Measurements from ENCODE around the gene MTHFS. TPM values are rescaled to one million over a fixed set of nuclear protein-coding genes. Genes with fewer than 3 reads are reported as not detected.
A peak's percentile ranks its signal among the peaks of the same experiment; 100 is the strongest.
"Not testable (repeated sequence)": the region's sequence is repeated elsewhere in the genome, so short reads cannot be mapped to it uniquely, and the experiment has no call there.

MTHFS gene
- total and polyA plus RNA-seq, 7 donors = 6.9 to 59.9 (median 31.0) TPM

DNA sequence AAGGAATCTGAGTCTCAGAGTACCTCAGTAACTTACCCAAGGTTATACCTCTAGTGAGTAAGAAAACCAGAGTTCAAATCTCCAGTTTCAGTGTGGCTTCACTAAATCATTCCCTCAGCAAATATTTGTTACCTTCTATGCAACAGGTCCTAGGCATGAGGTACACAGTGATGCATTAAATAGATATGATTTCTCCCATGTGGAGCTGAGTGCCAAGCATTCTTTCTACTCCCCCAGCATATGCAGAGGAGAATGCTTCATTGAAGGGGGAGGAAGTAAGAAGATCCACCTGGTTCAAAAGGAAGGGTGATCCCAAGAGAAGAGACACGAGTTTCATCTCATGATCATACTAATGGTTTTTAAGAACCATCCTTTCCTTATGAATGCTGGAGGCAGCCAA, 6.8 kb upstream of the MTHFS start:
- no peak overlapping the region for H3K27ac ChIP-seq
- H3K4me3 ChIP-seq = no peak overlapping the region
- no peaks in the 10 kb centered on the region for H3K36me3 ChIP-seq
- intact Hi-C loops (cut with DNase I) = no loop called here
- DNase-seq = no peak
- no peaks in the 10 kb centered on the region for H3K4me1 ChIP-seq
- 74 to 98% methylated on average over 1 of the region's 1 CpG for WGBS, 2 donors
- TF ChIP-seq, protein P1, sequence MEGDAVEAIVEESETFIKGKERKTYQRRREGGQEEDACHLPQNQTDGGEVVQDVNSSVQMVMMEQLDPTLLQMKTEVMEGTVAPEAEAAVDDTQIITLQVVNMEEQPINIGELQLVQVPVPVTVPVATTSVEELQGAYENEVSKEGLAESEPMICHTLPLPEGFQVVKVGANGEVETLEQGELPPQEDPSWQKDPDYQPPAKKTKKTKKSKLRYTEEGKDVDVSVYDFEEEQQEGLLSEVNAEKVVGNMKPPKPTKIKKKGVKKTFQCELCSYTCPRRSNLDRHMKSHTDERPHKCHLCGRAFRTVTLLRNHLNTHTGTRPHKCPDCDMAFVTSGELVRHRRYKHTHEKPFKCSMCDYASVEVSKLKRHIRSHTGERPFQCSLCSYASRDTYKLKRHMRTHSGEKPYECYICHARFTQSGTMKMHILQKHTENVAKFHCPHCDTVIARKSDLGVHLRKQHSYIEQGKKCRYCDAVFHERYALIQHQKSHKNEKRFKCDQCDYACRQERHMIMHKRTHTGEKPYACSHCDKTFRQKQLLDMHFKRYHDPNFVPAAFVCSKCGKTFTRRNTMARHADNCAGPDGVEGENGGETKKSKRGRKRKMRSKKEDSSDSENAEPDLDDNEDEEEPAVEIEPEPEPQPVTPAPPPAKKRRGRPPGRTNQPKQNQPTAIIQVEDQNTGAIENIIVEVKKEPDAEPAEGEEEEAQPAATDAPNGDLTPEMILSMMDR (IDR thresholded peaks at IDR 0.05) = no peak
- no peak for TF ChIP-seq POLR2AphosphoS5 (IDR thresholded peaks at IDR 0.05)
- no peak for TF ChIP-seq EP300 (IDR thresholded peaks at IDR 0.05)
- no peak for TF ChIP-seq POLR2A (IDR thresholded peaks at IDR 0.05)
- H3K9me3 ChIP-seq = no peaks in the 10 kb centered on the region
- H3K27me3 ChIP-seq = no peaks in the 10 kb centered on the region

DNA sequence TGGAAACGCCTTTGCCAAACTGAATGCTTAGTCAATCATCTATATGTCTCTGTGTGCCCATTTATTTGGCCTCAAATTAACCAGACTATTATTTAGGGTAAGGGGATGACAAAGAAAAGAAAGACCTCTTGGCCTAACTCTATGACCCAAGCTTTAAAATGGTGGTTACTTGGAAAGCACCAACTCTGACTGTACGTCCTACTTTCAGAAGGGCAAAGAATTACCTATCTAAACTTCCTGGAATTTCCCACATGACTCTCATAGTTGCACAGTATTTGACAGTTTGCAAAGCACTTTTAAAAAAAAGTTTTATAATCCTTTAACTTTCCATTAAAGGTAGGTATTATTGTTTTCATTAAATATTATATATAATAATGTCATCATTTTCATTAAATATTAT, 6.3 kb upstream of the MTHFS start:
- no peak for DNase-seq
- intact Hi-C loops (cut with DNase I) = no loop called here
- no peak for TF ChIP-seq EP300 (IDR thresholded peaks at IDR 0.05)
- TF ChIP-seq, protein P1 (IDR thresholded peaks at IDR 0.05) = no peak
- TF ChIP-seq POLR2AphosphoS5 (IDR thresholded peaks at IDR 0.05) = no peak
- TF ChIP-seq POLR2A (IDR thresholded peaks at IDR 0.05) = no peak
- Histone ChIP-seq H3K27me3 (no peaks in the 10 kb centered on the region), H3K4me1 (no peaks in the 10 kb centered on the region), H3K27ac (no peak overlapping the region), H3K4me3 (no peak overlapping the region), H3K36me3 (no peaks in the 10 kb centered on the region), H3K9me3 (no peaks in the 10 kb centered on the region)
- 84 to 89% methylated on average over 2 of the region's 2 CpGs for WGBS, 2 donors

DNA sequence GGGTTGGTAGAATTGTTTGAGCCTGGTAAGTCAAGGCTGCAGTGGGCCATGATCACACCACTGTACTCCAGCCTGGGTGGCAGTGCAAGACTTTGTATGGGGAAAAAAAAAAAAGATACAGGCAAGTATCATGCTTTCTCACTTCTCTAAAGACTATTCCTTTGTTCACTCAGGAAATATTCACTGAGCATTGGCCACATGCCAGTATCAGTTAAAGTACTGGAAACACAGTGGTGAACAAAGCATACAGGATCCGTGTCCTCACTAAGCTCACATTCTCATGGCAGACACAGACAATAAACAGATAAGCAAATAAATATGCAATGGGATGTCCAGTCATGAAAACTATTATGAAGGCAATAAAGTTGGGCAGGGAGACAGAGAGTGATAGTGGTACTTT, 5.1 kb upstream of the MTHFS start:
- H3K36me3 ChIP-seq = no peaks in the 10 kb centered on the region
- intact Hi-C loops (cut with DNase I) = no loop called here
- no peak for DNase-seq
- H3K27me3 ChIP-seq = no peaks in the 10 kb centered on the region
- no peaks in the 10 kb centered on the region for H3K9me3 ChIP-seq
- no peak overlapping the region for H3K27ac ChIP-seq
- H3K4me3 ChIP-seq = no peak overlapping the region
- peaks cover 0 to 6% (median 3%) of the 10 kb centered on the region in 4 donors for H3K4me1 ChIP-seq
- no peak for TF ChIP-seq EP300 (IDR thresholded peaks at IDR 0.05)
- no peak for TF ChIP-seq POLR2A (IDR thresholded peaks at IDR 0.05)
- TF ChIP-seq POLR2AphosphoS5 (IDR thresholded peaks at IDR 0.05) = no peak
- TF ChIP-seq, protein P1 (IDR thresholded peaks at IDR 0.05) = no peak
- WGBS, 2 donors = 42 to 43% methylated on average over 1 of the region's 1 CpG

DNA sequence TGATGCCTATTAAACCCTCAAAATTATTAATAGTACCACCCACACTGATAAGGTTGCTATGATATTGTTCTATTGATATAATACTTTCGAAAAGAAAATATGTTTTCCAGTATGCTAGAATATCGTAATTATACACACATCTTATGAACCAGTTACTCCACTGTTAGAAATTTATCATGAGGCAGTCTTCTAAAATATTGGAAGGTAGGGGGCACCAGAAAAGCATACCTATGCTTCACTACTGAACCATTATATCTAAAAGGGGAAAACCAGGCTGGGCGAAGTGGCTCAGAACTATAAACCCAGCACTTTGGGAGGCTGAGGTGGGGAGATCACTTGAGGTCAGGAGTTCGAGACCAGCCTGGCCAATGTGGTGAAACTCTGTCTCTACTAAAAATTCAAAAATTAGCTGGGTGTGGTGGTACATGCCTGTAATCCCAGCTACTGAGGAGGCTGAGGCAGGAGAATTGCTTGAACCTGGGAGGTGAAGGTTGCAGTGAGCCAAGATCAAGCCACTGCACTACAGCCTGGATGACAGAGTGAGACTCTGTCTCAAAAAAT, 4.1 kb upstream of the MTHFS start:
- H3K4me3 ChIP-seq; H3K36me3 ChIP-seq; intact Hi-C loops (cut with DNase I); H3K27ac ChIP-seq; H3K9me3 ChIP-seq; DNase-seq; H3K27me3 ChIP-seq: not testable (repeated sequence)
- WGBS, 2 donors = 90 to 95% methylated on average over 4 of the region's 4 CpGs
- peaks cover 0 to 11% (median 7%) of the 10 kb centered on the region in 4 donors for H3K4me1 ChIP-seq

DNA sequence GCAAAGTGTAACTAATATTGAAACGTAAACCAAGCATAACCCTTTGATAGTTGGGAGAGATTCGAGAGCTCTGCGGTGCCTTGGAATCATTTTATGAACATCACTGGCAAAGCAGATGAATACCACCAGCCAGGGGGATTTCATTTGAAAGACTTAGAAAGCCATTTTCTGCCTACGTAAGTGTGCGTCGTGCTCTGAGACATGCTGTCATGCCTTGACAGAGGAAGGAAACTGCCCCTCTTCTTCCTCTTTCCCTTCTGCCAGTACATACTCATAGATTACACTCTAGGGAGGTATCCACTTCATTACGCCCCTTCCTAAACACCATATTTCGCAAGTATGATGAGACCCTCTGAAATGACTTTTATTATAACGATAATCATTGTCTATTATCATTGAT, 3.3 kb upstream of the MTHFS start:
- WGBS, 2 donors = 87 to 95% methylated on average over 9 of the region's 9 CpGs
- Histone ChIP-seq H3K36me3 (no peaks in the 10 kb centered on the region), H3K4me3 (no peak overlapping the region), H3K27ac (no peak overlapping the region), H3K9me3 (no peaks in the 10 kb centered on the region), H3K27me3 (no peaks in the 10 kb centered on the region), H3K4me1 (peaks cover 0 to 13% (median 8%) of the 10 kb centered on the region in 4 donors)
- no peak for DNase-seq
- intact Hi-C loops (cut with DNase I) = no loop called here
- no peak for TF ChIP-seq POLR2A (IDR thresholded peaks at IDR 0.05)
- no peak for TF ChIP-seq EP300 (IDR thresholded peaks at IDR 0.05)

DNA sequence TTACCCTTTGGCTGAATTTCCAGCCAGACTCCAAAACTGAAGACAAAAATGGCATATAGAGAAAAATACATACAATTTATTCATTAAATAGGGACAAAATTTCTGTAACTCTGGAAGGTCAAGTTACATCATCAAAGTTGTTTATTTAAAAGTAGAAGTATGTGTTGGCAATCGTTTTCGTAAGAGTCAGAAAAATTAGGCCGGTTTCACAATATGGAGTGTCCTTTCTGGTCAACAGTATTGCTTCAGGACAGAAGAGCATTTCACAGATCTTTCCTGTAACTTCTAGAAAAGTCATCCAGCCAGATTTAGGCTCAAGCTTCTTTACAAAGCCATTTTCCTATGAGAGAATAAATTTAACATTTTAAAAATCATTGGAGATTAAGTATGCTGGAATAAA, 2.0 kb upstream of the MTHFS start:
- H3K9me3 ChIP-seq, DNase-seq, H3K36me3 ChIP-seq, H3K27me3 ChIP-seq, H3K4me3 ChIP-seq: not testable (repeated sequence)
- Histone ChIP-seq H3K27ac (peak overlapping the region in 1 of 4 donors; percentile 98), H3K4me1 (peaks cover 0 to 13% (median 8%) of the 10 kb centered on the region in 4 donors)
- WGBS, 2 donors = 79 to 88% methylated on average over 3 of the region's 3 CpGs
- peak in 1 of 4 donors; percentile 33 for TF ChIP-seq EP300 (IDR thresholded peaks at IDR 0.05)
- peak in 1 of 4 donors; percentile 58 for TF ChIP-seq POLR2AphosphoS5 (IDR thresholded peaks at IDR 0.05)
- intact Hi-C loops (cut with DNase I) = loop anchor here (5.0 to 10.0 kb wide), 2 partner anchors 94 to 256 kb away; partner anchors contain the start of gene FAH
